ENCODE measurements around the gene SMYD5.

DNA sequence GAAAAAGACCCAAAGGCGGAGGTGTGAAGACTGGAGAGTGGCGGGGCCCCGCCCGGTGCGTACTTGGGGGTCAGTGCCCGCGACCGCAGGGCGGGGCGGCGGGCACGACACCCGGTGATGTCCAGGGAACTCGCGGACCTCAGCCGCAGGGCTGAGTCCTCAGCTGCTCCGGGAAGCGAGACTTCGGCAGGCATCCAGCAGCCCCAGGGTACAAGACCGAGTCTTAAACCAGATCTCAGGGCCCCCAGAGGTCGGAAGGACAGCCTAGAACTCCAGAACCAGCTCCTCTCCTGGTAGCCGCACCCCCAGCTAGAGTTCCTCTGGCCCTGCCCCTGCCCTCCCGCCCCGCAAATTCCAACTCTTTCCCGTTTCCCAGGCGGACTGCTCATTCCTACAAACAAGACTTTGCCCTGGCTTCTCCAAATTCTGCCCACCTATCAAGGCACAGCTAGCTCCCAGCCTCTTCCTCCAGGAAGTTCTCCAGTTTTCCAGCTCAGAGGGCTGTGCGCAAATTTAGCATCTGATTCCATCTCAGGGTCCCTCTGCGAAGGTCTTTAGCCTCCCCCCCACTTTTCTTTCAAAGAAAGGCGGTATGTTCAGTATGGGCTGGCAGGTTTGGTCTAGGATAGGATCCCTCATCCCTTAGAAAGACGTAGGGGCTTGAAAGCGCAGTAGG lies 37.7 kb upstream of the SMYD5 start:
- no peak for TF ChIP-seq POLR2A (IDR thresholded peaks at IDR 0.05; ENCODE audit: low read depth, low read length)
- no peak for TF ChIP-seq POU2F2 (IDR thresholded peaks at IDR 0.05; ENCODE audit: low read depth, low read length)
- TF ChIP-seq POLR2AphosphoS5 (IDR thresholded peaks at IDR 0.05; ENCODE audit: low read depth, low read length): no peak
